Retinal pigment epithelial cell (primary cell): ENCODE measurements around the gene SPAG17.
"Not testable (repeated sequence)": the region's sequence is repeated elsewhere in the genome, so short reads cannot be mapped to it uniquely, and the experiment has no call there.

Experiments
- DNase-seq: peaks from one replicate; pipeline ENCODE4 v3.0.0-alpha.2; 2010; ENCODE audit warnings: low read depth
- H3K4me3 ChIP-seq: 2 replicates; pipeline ENCODE4 v1.5.1; 2011; ENCODE audit warnings: mild to moderate bottlenecking, low read length, control low read depth, moderate library complexity
- CTCF ChIP-seq: conservative IDR thresholded peaks from 2 replicates; pipeline ENCODE4 v1.5.1; 2011; ENCODE audit warnings: low read depth, low read length, control low read depth, inconsistent platforms

The SPAG17 gene

DNA sequence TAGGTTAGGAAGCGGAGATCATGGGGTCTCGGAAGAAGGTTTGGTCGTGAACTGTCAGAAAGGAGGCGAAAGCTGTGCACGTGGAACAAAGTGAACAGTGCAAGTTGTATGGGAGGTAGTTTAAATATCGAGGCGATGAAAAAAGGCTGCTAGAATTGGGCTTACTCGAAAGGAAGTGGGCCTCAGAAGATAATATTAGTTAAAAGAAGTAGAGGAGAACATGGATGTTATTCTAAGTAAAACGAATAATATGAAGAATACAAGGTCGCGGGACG lies 254.9 kb downstream of the SPAG17 start:
- TF ChIP-seq CTCF, result no peak
- peak overlapping the region; percentile 97 for H3K4me3 ChIP-seq
- DNase-seq, result no peak

GRCh38 chr1:117929343-117930172 lies 255.5 kb downstream of the SPAG17 start, which contains the start of the genes GDAP2 and WDR3:
TSS of gene GDAP2 (minus strand) at chr1:117929621. CDS start at chr1:117920357, 9,264 bp downstream.
TSS of gene WDR3 (plus strand) at chr1:117929739. CDS start at chr1:117933320, 3,581 bp downstream.
- DNase-seq, result peak; percentile 86

DNA sequence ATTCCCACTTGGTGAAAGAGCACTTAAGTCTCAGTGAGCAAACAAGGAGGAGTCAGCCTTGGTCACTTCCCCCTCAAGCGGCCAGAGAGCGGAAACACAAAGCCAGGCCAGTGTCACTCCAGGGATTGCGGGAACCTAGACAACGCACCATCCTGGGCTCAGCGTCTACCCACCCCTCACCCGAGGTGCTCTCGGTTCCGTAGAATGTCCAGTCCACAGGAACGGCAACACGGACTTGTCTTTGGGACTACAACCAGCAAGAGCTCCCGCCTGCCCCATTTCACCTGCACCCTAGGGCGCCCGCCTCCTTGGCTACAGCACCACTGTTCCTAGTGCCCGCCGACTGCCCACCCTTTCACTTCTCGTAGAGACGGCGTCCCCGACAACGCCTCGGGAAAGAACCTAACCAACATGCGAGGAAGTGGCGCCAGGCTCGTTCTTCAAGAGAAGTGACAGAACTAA lies 256.1 kb downstream of the SPAG17 start:
- H3K4me3 ChIP-seq, result peak overlapping the region; percentile 97
- peak; percentile 34 for DNase-seq
- TF ChIP-seq CTCF, result peak; percentile 30

More at GRCh38 chr1:117929343-117930172, 255.5 kb downstream of the SPAG17 start, which contains the start of the genes GDAP2 and WDR3:
- TF ChIP-seq CTCF, result no peak
- peak within 1 kb of the TSS; percentile 97 for H3K4me3 ChIP-seq

GRCh38 chr1:117925981-117926380 lies 259.0 kb downstream of the SPAG17 start:
- no peak for TF ChIP-seq CTCF
- DNase-seq, result no peak
- H3K4me3 ChIP-seq, result no peak overlapping the region

- not testable (repeated sequence) for DNase-seq, H3K4me3 ChIP-seq
These were observed 262.3 kb downstream of the SPAG17 start for GRCh38 chr1:117922717-117923116.

DNA sequence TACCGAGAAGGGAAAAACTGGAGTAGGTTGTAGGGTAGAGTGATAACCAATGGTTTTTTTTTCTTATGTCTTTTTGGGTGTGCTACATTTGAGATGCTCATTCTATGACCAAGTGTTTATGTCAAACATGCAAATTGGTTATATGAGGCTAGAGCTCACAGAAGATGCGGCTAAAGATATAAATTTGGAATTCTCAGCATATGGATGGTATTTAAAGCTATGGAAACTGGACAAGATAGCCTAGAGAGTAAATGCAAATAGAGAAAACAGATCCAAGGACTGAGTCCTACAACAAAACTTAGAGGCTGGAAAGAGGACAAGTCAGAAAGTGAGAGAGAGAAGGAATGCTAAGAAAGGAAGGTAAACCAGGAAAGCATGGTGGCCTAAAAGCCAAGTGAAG lies 263.0 kb downstream of the SPAG17 start:
- TF ChIP-seq CTCF, result no peak
- no peak for DNase-seq
- no peak overlapping the region for H3K4me3 ChIP-seq

DNA sequence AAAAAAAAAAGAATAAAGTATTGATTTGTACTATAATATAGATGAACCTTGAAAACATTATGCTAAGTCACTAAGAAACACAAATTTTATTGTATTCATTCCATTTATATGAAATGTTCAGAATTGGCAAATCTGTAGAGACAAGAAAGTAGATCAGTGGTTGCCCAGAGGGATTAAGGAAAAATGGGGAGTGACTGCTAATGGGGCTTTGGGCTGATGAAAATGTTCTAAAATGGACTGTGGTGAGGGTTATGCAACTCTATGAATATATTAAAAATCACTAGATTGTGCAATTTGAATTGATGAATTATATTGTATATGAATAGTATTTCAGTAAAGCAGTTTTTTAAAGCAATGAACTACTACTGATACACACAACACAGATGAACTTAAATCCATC lies 265.7 kb downstream of the SPAG17 start:
- no peak for TF ChIP-seq CTCF
- no peak for DNase-seq
- no peak overlapping the region for H3K4me3 ChIP-seq
